PC-3 (cell line): ENCODE data around the gene UNK. TPM values are rescaled to one million over a fixed set of nuclear protein-coding genes. Genes with fewer than 3 reads are reported as not detected.

Experiments
- ATAC-seq: fragments of 200-7000 bp; cut with Tn5 transposase; 2 replicates; pipeline ENCODE4 v1.9.1; 2020; ENCODE audit warnings: mild to moderate bottlenecking, moderate library complexity
- BruUV-seq: library from RNA; stranded (reverse); fragments of 400-500 nt; replicated peaks from 2 replicates; lab custom pipeline; 2021; lab: Mats Ljungman, UMichigan
- CTCF ChIA-PET: fragments of 300-600 bp; sonication (Branson Sonifier 250); formaldehyde crosslinking; loops from one replicate; lab custom pipeline; 2022; ENCODE audit warnings: antibody characterized with exemption; lab: Charles Lee
- POLR2A ChIA-PET: fragments of 300-600 bp; sonication (Branson Sonifier 250); formaldehyde crosslinking; loops from one replicate; lab custom pipeline; 2022; ENCODE audit warnings: antibody characterized with exemption; ENCODE audit not compliant: unreplicated experiment; lab: Charles Lee
- DNase-seq: peaks from one replicate; pipeline ENCODE4 v3.0.0-alpha.2; 2015
- H2AFZ ChIP-seq: fragments of 300-600 bp; sonication (generic); 2 replicates; pipeline ENCODE4 v1.6.0; 2016; ENCODE audit warnings: antibody characterized with exemption, low read length
- H3F3A ChIP-seq: fragments of 300-600 bp; sonication (generic); one replicate; pipeline ENCODE4 v1.6.0; 2017; ENCODE audit warnings: antibody characterized with exemption, low read length, control low read depth, mild to moderate bottlenecking; ENCODE audit not compliant: unreplicated experiment
- H3K27ac ChIP-seq: fragments of 300-600 bp; sonication (generic); 2 replicates; pipeline ENCODE4 v1.5.1; 2016; ENCODE audit warnings: mild to moderate bottlenecking, low read length
- H3K27me3 ChIP-seq: fragments of 300-600 bp; sonication (generic); 2 replicates; pipeline ENCODE4 v1.6.1; 2016; ENCODE audit warnings: low read length, mixed read lengths
- H3K36me3 ChIP-seq: fragments of 300-600 bp; sonication (generic); 2 replicates; pipeline ENCODE4 v1.6.1; 2016; ENCODE audit warnings: low read depth, mixed run types, low read length, mixed read lengths
- H3K4me1 ChIP-seq: fragments of 300-600 bp; sonication (generic); 2 replicates; pipeline ENCODE4 v1.5.1; 2016; ENCODE audit warnings: low read length; ENCODE audit not compliant: insufficient read depth
- H3K4me2 ChIP-seq: fragments of 300-600 bp; sonication (generic); 2 replicates; pipeline ENCODE4 v1.6.0; 2016; ENCODE audit warnings: low read length
- H3K4me3 ChIP-seq: fragments of 300-600 bp; sonication (generic); 2 replicates; pipeline ENCODE4 v1.5.1; 2016; ENCODE audit warnings: mild to moderate bottlenecking, low read length, mixed read lengths
- H3K79me2 ChIP-seq: fragments of 300-600 bp; sonication (generic); 2 replicates; pipeline ENCODE4 v1.6.1; 2017; ENCODE audit warnings: low read length, mixed read lengths
- H3K9ac ChIP-seq: fragments of 300-600 bp; sonication (generic); 2 replicates; pipeline ENCODE4 v1.6.0; 2016; ENCODE audit warnings: mild to moderate bottlenecking, low read length
- H3K9me2 ChIP-seq: fragments of 300-600 bp; sonication (generic); replicated peaks from 2 replicates; pipeline ENCODE4 v1.6.1; 2016; ENCODE audit warnings: mixed run types, low read length, mixed read lengths
- H3K9me3 ChIP-seq: fragments of 300-600 bp; sonication (generic); 2 replicates; pipeline ENCODE4 v1.6.1; 2016; ENCODE audit warnings: low read length, mixed read lengths
- H4K20me1 ChIP-seq: fragments of 300-600 bp; sonication (generic); 2 replicates; pipeline ENCODE4 v1.6.1; 2016; ENCODE audit warnings: low read length, mixed read lengths
- CTCF ChIP-seq: fragments of 300-600 bp; sonication (generic); conservative IDR thresholded peaks from 2 replicates; pipeline ENCODE4 v1.5.1; 2017; ENCODE audit warnings: antibody characterized with exemption, low read depth, mild to moderate bottlenecking, low read length
- EZH2 ChIP-seq: fragments of 300-600 bp; sonication (generic); IDR thresholded peaks from one replicate; pipeline ENCODE4 v1.6.1; 2017; ENCODE audit warnings: antibody characterized with exemption, mild to moderate bottlenecking, low read length; ENCODE audit not compliant: unreplicated experiment
- EZH2phosphoT487 ChIP-seq: fragments of 300-600 bp; sonication (generic); IDR thresholded peaks from 2 replicates; pipeline ENCODE4 v1.6.1; 2018; ENCODE audit warnings: mild to moderate bottlenecking, antibody characterized with exemption, low read length, borderline replicate concordance
- intact Hi-C: fragments of 100-400 bp; cut with micrococcal nuclease; formaldehyde crosslinking; loops from 2 replicates; pipeline ENCODE4 v1.9.0; 2023
- total RNA-seq: library from RNA; depleted of rRNA; stranded (reverse); fragments of >200 nt; gene quantifications from 2 replicates; pipeline ENCODE4 v1.2.3, GENCODE V29; 2014

UNK gene
- total RNA-seq, 1 experiment from 2014 or later, result 21.8 TPM

DNA sequence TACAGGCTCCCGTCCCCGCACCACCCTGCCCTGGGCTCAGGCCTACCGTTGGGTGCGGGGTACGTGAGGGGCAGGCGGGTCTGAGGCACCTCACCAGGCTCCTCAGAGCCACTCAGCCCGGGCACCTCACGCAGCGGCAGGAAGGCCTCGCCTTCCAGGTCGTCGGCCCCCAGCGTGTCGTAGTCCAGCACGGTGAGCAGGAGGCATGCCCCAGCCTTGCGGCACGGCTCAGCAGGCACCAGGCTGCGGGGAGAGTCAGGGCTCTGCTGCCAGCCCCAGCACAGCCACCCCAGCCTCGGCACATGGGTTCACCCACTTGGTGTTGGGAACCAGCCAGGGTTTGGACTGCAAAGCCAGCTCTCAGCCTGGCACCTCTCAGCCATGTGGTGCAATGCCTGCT, 44.1 kb downstream of the UNK start:
- Histone ChIP-seq H3K36me3 (0 out of 2 replicates have a peak, but pooled peaks cover 7% of the 10 kb centered on the region), H3K4me2 (no peak overlapping the region), H3K9ac (no peak overlapping the region), H3K9me2 (no peaks in the 10 kb centered on the region), H3K9me3 (no peaks in the 10 kb centered on the region), H2AFZ (no peak overlapping the region), H4K20me1 (no peaks in the 10 kb centered on the region), H3K4me3 (no peak overlapping the region), H3K27me3 (no peaks in the 10 kb centered on the region), H3K4me1 (peaks cover 9% of the 10 kb centered on the region), H3K27ac (no peak overlapping the region), H3F3A (no peaks in the 10 kb centered on the region), H3K79me2 (no peaks in the 10 kb centered on the region)
- no peak for ATAC-seq
- no peak for TF ChIP-seq EZH2phosphoT487
- TF ChIP-seq CTCF, result no peak
- TF ChIP-seq EZH2, result no peak
- no TSS peak for BruUV-seq
- ChIA-PET CTCF (interaction anchor here (0.9 kb wide), 1 partner anchor 20 kb away, joined by 3 read pairs; no protein-coding TSS in a partner anchor), POLR2A (no interaction called here)
- DNase-seq, result no peak
- intact Hi-C loops, result no loop called here

GRCh38 chr17:75829747-75830146, 45.1 kb downstream of the UNK start:
- intact Hi-C loops, result loop anchor here (5.0 kb wide), 1 partner anchor 47 kb away; the partner anchor contains the start of gene UNK
- no peak overlapping the region for H3K4me3 ChIP-seq
- H3K9me3 ChIP-seq, result no peaks in the 10 kb centered on the region
- no peak overlapping the region for H3K27ac ChIP-seq
- DNase-seq (no peak), ATAC-seq (no peak)
- H3F3A ChIP-seq, result no peaks in the 10 kb centered on the region
- POLR2A ChIA-PET, result interaction anchor here (0.8 kb wide), 1 partner anchor 50 kb away, joined by 3 read pairs; no protein-coding TSS in a partner anchor
- peaks cover 9% of the 10 kb centered on the region for H3K4me1 ChIP-seq
- BruUV-seq, result no TSS peak
- no peaks in the 10 kb centered on the region for H3K27me3 ChIP-seq
- no peaks in the 10 kb centered on the region for H3K9me2 ChIP-seq
- H3K9ac ChIP-seq, result no peak overlapping the region
- H2AFZ ChIP-seq, result no peak overlapping the region
- H3K79me2 ChIP-seq, result no peaks in the 10 kb centered on the region
- no peak overlapping the region for H3K4me2 ChIP-seq
- no peak for TF ChIP-seq EZH2
- no peak for TF ChIP-seq CTCF
- TF ChIP-seq EZH2phosphoT487, result no peak
- CTCF ChIA-PET, result interaction anchor here (0.5 to 1.1 kb wide), 8 partner anchors 15 to 289 kb away, joined by 3 to 6 read pairs (median 4); partner anchors contain the start of genes UNC13D and WBP2
- 0 out of 2 replicates have a peak, but pooled peaks cover 7% of the 10 kb centered on the region for H3K36me3 ChIP-seq
- no peaks in the 10 kb centered on the region for H4K20me1 ChIP-seq
